HG03575 (cell line): ENCODE measurements around the gene TMPRSS9.
"Not testable (repeated sequence)": the region's sequence is repeated elsewhere in the genome, so short reads cannot be mapped to it uniquely, and the experiment has no call there.

Experiments
- ATAC-seq: cut with Tn5 transposase; IDR thresholded peaks from one replicate; pipeline ENCODE4 v1.9.1; 2021; ENCODE audit not compliant: unreplicated experiment, insufficient number of reproducible peaks, low FRiP score; ENCODE audit errors: extremely low read depth

Gene TMPRSS9

DNA sequence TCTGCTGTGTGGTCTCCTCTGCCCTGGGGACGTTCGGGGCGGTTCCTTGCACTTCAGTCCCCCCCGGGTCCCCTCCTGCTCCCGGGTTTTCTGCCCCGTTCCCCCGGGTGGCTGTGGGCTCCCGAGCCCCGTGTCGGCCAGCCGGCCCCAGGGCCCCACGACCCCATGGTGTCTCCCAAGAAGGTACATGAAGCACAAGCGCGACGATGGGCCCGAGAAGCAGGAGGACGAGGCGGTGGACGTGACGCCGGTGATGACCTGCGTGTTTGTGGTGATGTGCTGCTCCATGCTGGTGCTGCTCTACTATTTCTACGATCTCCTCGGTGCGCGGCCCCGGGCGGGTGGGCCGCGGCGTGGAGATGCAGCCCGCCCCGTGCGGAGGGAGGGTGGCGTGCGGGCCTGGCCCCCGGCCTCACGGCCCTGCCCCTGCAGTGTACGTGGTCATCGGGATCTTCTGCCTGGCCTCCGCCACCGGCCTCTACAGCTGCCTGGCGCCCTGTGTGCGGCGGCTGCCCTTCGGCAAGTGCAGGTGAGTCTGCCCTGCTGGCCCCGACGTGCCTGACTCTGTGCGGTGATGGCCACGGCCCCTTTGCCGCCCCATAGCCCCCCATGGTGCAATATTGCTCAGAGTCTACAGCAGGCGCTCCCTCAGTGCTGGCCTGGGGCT lies 20.3 kb upstream of the TMPRSS9 start:
- ATAC-seq: no peak

DNA sequence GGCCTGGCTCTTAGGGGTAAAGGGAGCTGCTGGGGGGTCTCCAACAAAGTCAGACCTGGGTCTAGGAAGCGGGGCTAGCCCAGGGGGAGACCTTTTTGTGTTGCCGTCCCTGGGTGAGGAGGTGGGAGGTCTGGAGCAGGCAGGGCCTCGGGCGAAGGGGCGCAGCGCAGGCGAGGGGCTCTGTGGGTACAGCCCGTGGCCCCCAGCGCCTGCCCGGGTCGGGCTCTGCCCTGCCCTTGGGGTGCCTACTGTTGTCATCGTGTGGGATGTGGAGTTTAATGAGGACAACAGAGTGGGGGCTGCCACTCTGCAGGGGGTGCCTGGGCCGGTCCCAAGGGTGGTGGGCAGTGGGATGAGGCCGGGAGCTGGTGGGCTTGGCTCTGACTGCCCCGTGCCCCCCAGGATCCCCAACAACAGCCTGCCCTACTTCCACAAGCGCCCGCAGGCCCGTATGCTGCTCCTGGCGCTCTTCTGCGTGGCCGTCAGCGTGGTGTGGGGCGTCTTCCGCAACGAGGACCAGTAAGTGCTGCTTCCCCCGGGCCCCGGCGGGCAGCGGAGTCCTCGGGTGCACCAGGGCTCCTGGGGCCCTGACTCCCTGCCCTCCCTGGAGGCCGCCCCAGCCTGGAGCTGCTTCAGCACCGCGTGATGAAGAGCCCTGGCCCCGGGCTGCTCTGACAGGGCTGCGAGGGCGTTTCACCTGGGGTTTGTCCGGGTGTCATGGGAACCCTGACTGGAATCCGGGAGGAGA lies 19.4 kb upstream of the TMPRSS9 start:
- no peak for ATAC-seq

DNA sequence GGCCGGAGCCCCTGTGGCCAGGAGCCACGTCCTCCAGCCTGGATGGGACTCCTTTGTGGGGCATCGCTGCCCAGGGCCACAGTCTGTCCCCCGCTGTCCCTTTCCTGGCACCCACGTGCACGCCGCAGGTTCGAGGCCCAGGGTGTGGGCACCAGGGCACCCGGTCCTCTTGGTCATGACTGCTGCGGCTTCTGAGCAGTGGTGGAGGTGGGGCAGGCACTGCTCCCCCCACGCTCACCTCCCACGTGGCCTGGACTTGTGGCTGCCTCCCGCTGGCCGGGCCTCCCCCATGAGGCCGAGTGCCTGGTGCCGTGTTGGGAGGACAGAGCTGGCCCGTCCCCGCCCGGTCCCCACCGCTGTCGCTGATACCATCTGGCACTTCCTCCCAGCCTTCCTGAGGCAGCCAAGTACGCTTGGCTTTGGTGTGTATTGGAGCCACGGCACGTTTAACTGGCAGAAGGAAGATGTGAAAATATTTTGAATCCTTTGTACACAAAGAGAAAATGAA lies 18.8 kb upstream of the TMPRSS9 start:
- ATAC-seq: no peak

DNA sequence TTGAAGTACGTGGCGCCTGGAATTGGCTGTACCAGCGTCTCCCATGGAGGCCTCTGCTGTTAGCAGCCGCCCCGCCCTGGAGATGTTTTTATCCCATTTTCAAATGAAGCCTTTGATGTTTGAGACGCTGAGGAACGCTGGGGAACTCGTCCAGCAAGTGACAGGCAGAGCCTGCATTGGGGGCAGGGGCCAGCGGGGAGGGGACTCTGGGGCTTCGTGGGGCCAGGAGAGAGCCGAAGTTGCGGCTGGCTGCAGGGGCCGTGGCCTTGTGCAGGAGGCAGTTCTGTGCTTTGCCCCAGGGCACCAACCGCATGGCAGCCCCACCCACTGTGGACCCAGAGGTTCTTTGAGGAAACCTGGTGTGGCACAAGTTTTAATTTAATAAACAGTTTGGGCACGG lies 18.1 kb upstream of the TMPRSS9 start:
- no peak for ATAC-seq

DNA sequence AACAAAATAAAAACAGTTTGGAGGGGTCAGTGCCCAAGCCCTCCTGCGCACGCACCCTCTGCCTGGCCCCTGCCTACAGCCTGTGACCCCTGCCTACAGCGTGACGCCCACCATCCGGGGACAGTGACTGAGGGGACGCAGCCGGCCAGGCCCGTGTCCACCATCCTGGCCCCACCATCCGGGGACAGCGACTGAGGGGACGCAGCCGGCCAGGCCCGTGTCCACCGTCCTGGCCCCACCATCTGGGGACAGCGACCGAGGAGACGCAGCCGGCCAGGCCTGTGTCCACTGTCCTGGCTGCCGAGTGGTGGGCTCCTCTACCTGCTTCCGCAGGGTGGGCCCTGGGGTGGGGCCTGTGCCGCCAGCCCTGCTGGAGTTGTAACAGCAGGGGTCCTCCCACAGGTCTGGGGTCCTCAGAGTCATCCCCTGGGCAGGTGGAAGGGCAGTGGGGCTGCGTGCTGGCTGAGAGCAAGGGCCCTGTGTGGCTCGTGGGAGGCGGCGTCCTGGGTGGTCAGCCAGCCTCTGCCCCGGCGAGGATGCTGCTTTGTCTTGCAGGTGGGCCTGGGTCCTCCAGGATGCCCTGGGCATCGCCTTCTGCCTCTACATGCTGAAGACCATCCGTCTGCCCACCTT lies 17.3 kb upstream of the TMPRSS9 start:
- no peak for ATAC-seq

DNA sequence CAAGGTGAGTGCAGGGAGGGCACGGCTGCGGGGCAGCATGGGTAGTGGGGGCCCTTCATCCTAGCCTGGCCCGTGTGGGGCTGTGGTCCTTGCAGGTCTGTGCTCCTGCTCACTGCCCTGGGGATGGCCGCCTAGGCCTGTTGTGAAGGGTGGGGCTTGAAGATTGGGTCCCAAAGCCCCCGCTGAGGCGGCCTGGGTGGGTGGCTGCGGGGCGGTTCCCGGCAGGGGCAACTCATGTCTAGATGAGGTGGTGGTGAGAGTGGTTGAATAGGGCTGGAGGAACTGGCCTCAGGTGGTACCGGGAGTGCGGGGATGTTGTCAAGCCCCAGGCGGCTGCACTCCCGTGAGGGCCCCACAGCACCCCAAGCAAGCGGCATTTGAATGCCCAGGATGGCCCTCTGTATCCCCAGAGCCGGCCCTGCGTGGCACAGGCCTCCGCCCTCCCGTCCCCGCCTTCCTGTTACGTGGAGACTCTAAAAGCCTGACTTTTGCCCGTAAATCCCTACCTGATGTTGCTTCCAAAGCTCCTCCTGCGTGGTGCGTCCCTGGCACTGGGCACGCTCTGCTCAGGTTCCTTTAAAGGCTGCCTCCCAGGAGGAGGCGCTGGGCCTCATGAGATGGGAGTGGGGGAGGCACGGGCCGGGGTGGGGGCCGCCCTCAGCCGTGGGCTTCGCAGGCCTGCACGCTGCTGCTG lies 16.6 kb upstream of the TMPRSS9 start:
- no peak for ATAC-seq

DNA sequence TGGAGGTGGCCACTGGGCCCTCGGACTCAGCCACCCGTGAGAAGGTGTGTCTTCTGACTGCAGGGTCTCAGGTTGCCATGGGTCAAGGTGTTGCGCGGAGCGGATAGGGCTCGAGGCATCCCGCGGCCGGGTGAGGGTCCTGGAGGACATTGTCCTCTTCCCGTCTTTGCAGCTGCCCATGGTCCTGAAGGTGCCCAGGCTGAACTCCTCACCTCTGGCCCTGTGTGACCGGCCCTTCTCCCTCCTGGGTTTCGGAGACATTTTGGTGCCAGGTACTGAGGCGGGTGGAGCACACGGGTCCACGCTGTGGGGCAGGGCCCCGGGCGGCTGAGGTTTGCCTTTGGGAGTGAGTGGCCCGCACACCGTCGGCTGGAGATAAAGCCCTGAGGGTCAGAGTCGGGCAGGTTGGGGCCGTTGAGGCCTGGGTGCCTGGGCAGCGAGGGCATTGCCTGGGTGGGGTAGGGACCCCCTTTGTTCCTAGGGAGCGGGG lies 15.6 kb upstream of the TMPRSS9 start:
- ATAC-seq: no peak

DNA sequence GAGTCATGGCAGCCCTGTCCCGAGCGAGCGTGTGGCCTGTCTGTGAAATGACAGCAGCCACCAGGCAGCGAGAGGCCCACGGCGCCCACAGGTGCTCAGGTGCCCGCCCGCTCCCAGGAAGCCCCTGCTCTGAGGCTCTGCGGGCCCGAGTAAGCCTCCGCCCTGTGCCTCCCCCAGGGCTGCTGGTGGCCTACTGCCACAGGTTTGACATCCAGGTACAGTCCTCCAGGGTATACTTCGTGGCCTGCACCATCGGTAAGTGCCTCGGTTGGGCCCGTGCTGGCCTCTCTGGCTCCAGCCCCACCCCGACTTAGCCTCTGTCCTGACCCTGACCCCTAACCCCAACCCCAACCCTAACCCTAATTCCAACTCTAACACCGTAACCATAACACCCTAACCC lies 15.0 kb upstream of the TMPRSS9 start:
- no peak for ATAC-seq

DNA sequence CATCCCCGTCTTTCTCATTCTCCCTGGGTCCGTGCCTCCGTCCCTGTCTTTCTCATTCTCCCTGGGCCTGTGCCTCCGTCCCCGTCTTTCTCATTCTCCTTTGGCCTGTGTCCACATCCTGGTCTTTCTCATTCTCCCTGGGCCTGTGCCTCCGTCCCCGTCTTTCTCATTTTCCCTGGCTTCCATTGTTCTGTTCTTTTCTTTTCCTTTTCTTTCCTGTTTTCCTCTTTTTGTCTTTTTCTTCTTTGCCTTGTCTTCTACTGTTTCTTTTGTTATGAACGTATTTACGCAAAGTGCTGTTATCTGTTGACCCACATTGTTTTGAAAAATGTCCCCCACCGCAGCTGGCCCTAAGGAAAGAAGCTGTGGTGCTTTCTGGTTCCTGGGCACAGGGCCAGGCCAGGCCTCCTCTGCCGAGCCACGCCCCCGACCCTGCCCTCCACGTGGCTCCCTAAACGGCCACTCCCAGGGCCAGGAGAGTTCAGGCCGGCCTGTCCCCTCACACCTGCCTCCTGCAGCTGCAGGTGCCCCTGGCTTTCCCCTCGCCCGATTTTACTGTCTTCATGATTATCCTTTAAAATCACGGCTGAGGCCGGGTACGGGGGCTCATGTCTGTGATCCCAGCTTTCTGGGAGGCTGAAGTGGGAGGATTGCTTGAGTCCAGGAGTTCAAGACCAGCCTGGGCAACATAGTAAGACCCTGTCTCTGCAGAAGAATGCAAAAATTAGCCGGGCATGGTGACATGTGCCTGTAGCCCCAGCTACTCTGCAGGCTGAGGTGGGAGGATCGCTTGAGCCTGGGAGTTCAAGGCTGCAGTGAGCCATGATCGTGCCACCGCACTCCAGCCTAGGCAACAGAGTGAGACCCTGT lies 14.0 kb upstream of the TMPRSS9 start:
- ATAC-seq: no peak

DNA sequence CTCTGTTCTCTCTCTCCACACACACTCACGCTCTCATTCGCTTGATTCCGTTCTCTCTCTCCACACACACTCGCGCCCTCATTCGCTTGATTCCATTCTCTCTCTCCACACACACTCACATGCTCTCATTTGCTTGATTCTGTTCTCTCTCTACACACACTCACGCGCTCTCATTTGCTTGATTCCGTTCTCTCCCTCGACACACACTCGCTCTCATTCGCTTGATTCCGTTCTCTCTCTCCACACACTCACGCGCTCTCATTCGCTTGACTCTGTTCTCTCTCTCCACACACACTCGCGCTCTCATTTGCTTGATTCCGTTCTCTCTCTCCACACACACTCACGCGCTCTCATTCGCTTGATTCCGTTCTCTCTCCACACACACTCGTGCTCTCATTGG lies 10.2 kb upstream of the TMPRSS9 start:
- ATAC-seq: not testable (repeated sequence)

DNA sequence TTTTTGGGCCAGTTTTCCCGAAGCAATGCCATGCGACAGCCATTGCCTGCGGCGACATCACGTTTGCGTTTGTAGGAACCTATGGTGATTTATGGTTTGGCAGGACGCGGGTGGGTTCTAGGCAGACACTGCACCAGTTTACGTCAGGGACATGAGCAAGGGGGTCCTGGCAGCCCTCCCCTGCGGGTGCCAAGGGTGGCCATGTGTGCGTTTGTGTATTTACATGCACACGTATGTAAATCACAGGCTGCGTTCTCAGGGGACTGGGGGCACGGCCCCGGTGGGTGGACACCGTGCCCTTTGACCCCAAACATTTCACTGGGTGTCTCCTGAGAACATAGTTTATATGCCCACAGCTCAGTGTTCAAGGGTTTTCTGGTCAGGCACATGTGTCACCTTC lies 9.4 kb upstream of the TMPRSS9 start:
- no peak for ATAC-seq

DNA sequence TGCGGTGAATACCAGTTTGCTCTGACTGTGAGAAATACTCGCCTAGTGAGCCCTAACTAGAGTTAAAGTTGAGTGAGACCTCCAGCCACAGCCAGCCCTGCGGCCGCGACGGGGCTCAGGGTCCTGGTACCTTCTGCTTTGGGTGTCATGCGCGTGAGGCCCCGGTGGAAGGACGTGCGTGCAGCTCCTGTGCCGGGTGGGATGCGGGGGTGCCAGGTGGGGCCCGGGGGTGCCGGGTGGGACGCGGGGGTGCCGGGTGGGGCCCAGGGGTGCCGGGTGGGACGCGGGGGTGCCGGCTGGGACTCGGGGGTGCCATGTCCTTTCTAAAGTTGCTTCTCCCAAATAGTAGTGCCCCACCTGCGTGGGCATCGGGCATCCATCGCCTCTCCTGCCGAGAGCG lies 8.5 kb upstream of the TMPRSS9 start:
- no peak for ATAC-seq

DNA sequence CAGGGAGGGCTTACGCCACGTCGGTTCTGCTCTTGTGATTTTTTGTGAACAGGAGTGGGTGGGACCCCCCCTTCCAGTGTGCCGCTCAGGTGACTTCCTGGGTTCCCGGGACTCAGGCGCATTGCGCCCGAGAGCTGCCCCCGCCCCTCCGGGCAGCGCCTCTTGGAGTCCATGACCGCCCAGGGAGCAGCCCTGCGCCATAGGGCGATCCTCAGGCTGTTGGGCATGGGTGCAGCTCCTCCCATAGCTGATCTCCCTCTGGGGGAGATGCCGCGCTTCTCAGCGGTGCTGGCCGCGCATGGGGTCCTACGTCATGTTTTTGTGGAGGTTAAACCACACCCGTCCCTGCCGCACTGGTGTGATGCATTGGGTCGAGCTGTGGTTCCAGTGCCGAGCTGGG lies 7.9 kb upstream of the TMPRSS9 start:
- no peak for ATAC-seq

DNA sequence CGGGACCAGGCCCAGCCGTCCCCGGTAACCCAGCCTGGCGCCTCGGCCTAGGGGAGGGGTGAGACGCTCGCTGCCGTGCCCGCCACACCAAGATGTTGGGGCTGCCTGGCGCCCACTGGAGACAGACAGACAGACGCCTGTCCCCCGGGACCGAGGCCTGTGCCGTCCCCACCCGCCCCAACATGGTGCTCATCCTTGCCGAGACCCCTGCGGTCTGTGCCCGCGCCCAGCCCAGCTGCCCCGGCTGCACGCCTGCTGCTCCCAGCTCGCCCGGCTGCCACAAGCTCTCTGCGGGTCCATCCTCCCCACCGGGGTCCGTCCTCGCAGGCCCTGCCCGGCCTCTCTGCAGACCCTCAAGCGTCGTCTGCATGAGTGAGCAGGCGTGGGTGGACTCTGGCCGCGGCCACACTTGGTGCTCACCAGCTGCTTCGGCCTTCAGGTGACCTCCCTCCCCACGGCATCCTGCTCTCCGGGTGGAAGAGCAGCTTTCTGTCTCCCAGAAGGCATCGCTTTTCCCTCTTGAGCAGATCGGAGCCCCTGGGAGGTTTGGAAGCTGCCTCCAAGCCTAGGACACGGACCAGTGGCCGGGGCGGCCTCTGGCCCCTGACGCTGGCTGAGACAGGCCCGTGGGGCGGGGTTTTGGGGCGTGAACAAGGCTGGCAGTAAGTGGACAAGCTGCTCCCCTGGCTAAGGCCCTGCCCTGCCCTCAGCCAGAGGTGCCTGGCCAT lies 6.7 kb upstream of the TMPRSS9 start:
- ATAC-seq: no peak

DNA sequence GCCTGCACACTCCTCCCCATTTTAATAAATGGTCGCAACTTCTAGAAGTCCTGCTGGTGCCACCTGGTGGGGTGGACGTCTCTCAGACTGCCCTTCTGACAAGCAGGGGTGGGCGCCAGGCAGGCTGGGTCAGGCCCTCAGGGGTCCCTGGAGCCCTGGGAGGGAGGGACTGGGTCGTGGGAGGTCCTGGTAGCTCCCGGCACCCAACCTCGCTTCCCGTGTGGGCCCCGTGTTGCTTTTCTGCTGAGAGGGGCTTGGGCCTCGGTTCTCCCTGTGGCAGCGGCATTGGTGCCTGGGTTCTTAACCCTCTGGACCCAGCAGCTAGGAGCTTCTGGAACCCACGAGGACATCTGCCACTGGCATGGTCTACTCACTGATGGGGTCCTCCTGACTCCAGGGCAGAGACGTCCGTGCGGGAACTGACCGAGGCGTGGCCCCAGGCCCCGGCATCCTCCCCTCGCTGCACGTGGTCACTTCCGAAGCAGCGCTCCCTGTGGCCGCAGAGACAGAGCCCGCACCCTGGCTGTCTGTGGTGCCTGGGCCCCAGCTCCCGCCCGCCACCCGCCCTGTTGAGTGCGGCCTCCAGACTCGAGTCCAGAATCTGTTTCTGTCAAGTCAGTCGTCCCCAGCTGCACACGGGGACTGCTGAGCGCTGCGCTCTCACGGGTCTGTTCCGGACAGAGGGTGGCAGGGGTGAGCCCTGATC lies 6.0 kb upstream of the TMPRSS9 start:
- ATAC-seq: no peak

DNA sequence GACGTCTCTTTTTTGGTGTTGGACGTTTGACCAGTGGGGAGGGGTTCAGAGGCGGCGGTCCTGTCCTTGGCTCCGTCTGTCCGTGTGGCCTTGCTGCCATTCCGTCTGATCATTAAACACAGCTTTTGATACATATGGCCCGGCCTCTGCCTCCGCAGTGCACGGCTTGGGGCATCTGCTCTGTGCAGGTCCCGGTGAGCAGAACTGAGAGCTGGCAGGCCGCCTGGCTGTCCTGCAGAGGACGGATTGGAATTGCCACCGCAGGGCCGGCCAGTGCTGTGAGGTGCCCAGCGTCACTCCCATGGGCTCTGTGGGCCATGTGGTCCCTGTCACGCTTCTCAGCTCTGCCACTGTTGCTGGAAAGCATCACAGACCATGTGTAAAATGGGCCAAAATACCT lies 5.4 kb upstream of the TMPRSS9 start:
- ATAC-seq: no peak
